Measurements from ENCODE around the gene CUL4A. TPM values are rescaled to one million over a fixed set of nuclear protein-coding genes. Genes with fewer than 3 reads are reported as not detected.

CUL4A gene
- total RNA-seq, 1 donor from 2014 or later = 63.0 TPM

GRCh38 chr13:113176822-113177221 is 32.6 kb upstream of the CUL4A start:
- H3K27ac Mint-ChIP-seq (ENCODE audit: unreplicated experiment) = no peak overlapping the region
- H3K4me3 Mint-ChIP-seq = no peak overlapping the region
- no peaks in the 10 kb centered on the region for H3K9me3 Mint-ChIP-seq
- peaks cover 17% of the 10 kb centered on the region for H3K36me3 Mint-ChIP-seq (ENCODE audit: low read depth)
- peaks cover 7% of the 10 kb centered on the region for H3K4me1 Mint-ChIP-seq
- TF ChIP-seq, protein P1, sequence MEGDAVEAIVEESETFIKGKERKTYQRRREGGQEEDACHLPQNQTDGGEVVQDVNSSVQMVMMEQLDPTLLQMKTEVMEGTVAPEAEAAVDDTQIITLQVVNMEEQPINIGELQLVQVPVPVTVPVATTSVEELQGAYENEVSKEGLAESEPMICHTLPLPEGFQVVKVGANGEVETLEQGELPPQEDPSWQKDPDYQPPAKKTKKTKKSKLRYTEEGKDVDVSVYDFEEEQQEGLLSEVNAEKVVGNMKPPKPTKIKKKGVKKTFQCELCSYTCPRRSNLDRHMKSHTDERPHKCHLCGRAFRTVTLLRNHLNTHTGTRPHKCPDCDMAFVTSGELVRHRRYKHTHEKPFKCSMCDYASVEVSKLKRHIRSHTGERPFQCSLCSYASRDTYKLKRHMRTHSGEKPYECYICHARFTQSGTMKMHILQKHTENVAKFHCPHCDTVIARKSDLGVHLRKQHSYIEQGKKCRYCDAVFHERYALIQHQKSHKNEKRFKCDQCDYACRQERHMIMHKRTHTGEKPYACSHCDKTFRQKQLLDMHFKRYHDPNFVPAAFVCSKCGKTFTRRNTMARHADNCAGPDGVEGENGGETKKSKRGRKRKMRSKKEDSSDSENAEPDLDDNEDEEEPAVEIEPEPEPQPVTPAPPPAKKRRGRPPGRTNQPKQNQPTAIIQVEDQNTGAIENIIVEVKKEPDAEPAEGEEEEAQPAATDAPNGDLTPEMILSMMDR (conservative IDR thresholded peaks at IDR 0.05) = no peak
- H3K27me3 Mint-ChIP-seq (ENCODE audit: low read depth) = no peaks in the 10 kb centered on the region
- DNase-seq (ENCODE audit: low read depth, low spot score) = no peak

GRCh38 chr13:113178070-113178895 is 31.1 kb upstream of the CUL4A start:
- H3K27me3 Mint-ChIP-seq (ENCODE audit: low read depth) = no peaks in the 10 kb centered on the region
- no peaks in the 10 kb centered on the region for H3K9me3 Mint-ChIP-seq
- no peak for DNase-seq (ENCODE audit: low read depth, low spot score)
- peaks cover 7% of the 10 kb centered on the region for H3K4me1 Mint-ChIP-seq
- H3K4me3 Mint-ChIP-seq = no peak overlapping the region
- TF ChIP-seq, protein P1 (conservative IDR thresholded peaks at IDR 0.05) = no peak
- H3K27ac Mint-ChIP-seq (ENCODE audit: unreplicated experiment) = no peak overlapping the region
- peaks cover 17% of the 10 kb centered on the region for H3K36me3 Mint-ChIP-seq (ENCODE audit: low read depth)

DNA sequence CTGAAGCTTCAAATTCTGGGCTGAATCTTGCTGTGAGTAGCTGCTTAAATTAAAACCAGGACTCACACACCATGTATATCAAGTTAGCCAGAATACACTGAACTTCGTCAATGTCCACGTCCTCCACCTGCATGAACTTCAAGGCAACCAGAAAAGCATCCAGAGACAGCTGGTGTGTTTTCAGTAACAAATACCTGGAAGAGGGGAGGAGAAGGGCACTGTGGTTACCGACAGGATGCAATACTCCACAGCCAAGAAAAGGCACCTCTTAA is 30.6 kb upstream of the CUL4A start:
- Mint-ChIP-seq H3K36me3 (ENCODE audit: low read depth) (peaks cover 17% of the 10 kb centered on the region), H3K4me1 (peaks cover 11% of the 10 kb centered on the region), H3K9me3 (no peaks in the 10 kb centered on the region), H3K4me3 (no peak overlapping the region), H3K27ac (ENCODE audit: unreplicated experiment) (no peak overlapping the region), H3K27me3 (ENCODE audit: low read depth) (no peaks in the 10 kb centered on the region)
- TF ChIP-seq, protein P1 (conservative IDR thresholded peaks at IDR 0.05) = no peak
- DNase-seq (ENCODE audit: low read depth, low spot score) = no peak

GRCh38 chr13:113179374-113180230 is 29.8 kb upstream of the CUL4A start:
- TF ChIP-seq, protein P1 (conservative IDR thresholded peaks at IDR 0.05) = no peak
- no peaks in the 10 kb centered on the region for H3K27me3 Mint-ChIP-seq (ENCODE audit: low read depth)
- H3K36me3 Mint-ChIP-seq (ENCODE audit: low read depth) = peaks cover 14% of the 10 kb centered on the region
- H3K4me1 Mint-ChIP-seq = peaks cover 11% of the 10 kb centered on the region
- H3K9me3 Mint-ChIP-seq = no peaks in the 10 kb centered on the region
- no peak overlapping the region for H3K27ac Mint-ChIP-seq (ENCODE audit: unreplicated experiment)
- no peak overlapping the region for H3K4me3 Mint-ChIP-seq
- no peak for DNase-seq (ENCODE audit: low read depth, low spot score)

DNA sequence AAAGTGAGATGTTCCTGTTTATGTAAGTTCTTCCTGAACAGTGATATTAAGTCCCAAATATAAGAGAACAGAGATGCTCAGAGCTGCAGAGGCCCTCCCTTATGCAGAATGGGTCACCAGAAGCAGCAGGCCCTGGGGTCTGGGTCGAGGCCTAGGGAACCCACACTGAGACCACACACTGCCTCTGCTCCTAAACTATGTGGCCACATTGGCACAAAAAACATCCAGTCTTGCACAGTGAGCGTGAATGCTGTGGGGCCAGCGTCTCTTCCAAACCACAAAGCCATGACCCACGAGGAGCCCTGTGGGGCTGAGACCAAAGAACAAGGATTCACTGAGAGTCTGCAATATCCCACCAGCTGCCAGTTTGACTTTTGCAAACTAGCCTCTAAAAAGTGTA is 27.4 kb upstream of the CUL4A start:
- DNase-seq (ENCODE audit: low read depth, low spot score) = no peak
- Mint-ChIP-seq H3K9me3 (no peaks in the 10 kb centered on the region), H3K36me3 (ENCODE audit: low read depth) (peaks cover 14% of the 10 kb centered on the region), H3K4me1 (peaks cover 11% of the 10 kb centered on the region), H3K27me3 (ENCODE audit: low read depth) (no peaks in the 10 kb centered on the region), H3K4me3 (no peak overlapping the region), H3K27ac (ENCODE audit: unreplicated experiment) (no peak overlapping the region)
- TF ChIP-seq, protein P1 (conservative IDR thresholded peaks at IDR 0.05) = no peak
